Colon (tissue), 2 donors: ENCODE results near the gene PEX26.
"Not testable (repeated sequence)": the region's sequence is repeated elsewhere in the genome, so short reads cannot be mapped to it uniquely, and the experiment has no call there.

Experiments used
- FAIRE-seq: peaks from 2 replicates; lab custom pipeline; 2012; peaks lifted over from hg19 to GRCh38; lab: Jason Lieb, UNC
- donor health status: control.
- donor health status: control.

The PEX26 gene

DNA sequence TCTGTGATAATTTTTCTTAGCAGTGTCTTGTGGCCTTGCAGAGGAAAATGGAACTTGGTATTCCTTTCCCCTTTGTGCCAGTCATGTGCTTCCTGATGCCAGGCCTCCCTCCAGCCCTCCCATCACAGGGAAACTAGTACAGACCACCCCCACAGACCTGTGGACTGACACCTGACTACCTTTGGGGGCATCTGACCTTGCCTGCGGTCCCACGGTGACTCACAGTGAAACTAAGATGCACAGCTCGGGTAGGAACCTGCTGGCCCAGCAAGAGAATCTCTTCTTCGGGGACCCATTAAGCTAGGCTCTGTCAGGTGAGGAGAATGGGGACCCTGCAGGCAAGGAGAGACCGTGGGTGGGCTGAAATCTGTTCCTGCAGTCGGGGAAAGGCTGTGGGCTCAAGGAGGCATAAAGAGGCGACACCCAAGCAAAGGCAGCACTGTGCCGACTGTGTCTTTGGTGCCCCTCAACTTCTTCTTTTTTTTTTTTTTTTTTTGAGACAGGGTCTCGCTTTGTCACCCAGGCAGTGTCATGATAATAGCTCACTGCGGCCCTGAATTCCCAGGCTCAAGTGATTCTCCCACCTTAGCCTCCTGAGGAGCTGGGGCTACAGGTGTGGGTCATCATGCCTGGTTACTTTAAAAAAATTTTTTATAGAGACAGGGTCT lies 20.8 kb upstream of the PEX26 start:
- FAIRE-seq = no peak

GRCh38 chr22:18057568-18058209 lies 20.1 kb upstream of the PEX26 start:
- FAIRE-seq = no peak

DNA sequence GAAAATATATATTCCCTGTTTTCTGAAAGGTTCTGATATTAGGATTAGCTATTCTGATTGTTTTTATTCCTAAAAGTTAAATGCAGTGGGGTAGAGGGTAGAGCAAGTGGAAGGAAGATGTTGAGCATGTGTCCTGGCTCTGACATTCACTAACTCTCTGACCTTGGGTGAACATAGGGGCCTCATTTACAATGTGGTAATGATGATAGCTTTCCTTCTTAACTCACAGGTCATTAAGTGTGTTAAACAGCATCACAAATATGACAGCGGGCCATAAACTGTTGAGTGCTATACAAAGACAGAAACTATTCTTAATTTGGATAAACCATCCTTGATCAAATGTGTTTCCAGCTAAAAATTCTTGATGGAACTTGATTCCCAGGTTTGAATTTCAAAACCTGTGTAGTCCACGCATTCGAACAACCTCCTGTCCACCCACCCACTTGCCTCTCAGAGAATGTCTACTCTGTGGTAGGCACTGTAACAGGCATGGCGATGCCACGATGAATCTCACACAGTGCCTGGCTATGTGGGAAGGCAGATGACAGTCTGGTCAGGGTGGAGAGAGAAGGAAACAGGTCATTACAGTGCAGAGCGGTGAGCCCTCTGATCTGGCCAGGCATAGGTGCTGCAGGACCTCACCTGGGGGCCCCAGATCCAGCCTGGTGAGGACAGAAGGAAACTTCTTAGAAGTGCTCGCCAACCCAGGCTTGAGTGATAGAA lies 19.3 kb upstream of the PEX26 start:
- no peak for FAIRE-seq

GRCh38 chr22:18059094-18059417 lies 18.7 kb upstream of the PEX26 start:
- FAIRE-seq = no peak

DNA sequence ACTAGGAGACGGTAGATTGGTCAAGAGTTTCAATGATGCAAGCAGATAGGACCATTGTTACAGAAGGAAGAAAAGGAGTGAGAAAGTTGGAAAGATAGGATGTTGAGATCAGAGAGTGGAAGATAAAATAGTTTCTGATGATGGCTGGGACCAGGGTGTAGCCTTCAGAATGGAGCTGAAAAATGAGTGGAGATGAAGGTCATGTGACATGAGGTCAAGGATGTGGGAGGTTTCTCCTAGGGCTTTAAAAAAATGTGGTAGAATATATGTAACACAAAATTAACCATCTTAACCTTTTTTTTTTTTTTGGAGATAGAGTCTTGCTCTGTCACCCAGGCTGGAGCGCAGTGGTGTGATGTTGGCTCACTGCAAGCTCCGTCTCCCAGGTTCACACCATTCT lies 18.3 kb upstream of the PEX26 start:
- no peak for FAIRE-seq

DNA sequence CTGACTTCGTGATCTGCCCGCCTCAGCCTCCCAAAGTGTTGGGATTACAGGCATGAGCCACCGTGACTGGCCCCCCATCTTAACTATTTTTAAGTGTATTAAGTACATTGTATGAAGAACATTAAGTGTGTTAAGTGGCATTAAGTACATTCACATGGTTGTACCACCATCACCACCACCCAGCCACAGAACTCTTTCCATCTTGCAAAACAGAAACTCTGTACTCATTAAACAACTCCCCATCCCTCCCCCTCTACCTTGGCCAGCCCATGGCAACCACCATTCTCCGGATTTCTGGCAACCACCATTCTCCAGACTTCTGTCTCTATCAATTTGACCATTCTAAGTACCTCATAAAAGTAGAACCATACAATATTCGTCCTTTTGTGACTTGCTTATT lies 17.8 kb upstream of the PEX26 start:
- no peak for FAIRE-seq

DNA sequence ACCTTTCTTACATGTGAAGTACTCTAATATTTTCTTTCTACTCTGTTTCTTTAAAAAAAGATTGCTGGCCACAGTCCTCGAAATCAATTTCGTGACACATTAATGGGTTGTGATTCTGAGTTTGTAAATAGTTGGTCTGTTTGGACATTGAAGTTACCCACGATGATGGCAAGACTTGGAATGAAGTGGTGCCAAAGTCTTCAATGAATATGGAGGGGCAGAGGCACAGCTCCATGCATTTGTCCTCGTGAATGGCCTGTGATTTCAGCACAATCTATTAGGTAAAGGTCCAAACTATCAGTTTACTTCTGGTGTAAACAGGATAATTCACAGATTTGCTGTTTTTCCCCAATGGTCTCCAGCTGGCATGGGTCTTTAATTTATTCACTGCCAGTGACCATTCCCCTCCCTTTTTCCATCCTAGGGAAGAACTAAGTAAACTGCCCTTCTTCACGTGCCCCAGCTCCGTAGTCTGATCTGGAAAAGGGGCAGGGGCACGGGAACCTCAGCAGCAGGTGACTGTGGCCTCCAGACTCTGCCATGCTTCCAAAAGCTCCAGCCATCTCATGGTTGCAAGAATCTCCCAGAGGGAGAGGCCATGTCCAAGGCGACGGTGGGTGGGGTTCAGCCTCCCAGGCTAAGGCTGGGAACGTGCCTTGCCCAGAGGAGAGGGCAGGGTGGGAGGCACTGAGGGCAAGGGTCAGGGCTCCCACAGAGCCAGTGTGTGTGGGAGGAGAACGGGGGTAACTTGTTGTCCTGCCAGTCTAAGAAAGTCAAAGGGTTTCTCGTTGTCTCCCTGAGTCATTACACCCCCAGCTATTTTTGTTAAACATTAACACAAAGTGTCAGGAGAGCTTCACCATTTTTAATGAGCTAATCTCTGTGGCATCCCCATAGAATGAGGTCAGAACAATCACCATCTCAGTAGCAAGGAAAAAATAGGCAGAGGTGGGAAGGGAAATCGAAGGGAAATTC lies 16.9 kb upstream of the PEX26 start:
- no peak for FAIRE-seq

DNA sequence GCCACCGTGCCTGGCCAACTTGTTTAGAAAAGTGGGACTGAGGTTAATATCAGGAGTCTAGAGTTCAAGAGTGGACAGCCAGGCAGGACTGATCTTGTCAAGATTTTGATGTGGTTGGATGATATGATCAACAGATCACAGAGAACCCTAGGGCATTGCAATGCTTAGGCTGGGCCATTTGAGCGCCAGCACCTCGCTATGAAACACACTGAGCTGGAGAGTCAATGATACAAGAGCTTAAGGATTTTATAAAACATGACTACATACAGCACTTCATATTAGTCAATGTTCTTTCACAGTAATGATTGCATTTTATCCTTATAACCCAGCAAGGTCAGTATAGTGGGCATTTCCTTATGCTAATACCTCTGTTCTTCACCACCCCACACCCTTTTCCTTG lies 15.4 kb upstream of the PEX26 start:
- no peak for FAIRE-seq

- FAIRE-seq = no peak
Measured at GRCh38 chr22:18063306-18063705, 14.5 kb upstream of the PEX26 start.

GRCh38 chr22:18063715-18064114 lies 14.1 kb upstream of the PEX26 start:
- not testable (repeated sequence) for FAIRE-seq

DNA sequence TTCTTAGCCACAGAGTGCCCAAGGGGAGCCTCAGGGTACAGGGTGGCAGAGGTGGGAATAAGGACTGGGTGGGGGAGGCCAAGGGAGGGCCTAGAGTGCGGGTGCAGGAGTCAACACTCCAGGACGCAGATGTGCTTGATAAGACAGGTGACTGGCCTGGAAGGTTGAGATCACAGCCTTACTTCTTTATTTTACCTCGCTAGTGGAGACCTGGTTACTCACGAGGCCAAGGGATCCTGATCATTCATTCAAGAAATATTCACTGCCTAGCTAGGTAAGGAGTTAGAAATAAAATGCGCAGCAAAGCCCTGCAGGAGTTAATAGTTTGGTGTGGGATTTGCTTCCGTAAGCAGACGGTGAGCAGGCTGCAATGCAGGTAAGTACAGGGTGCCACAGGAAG lies 13.2 kb upstream of the PEX26 start:
- no peak for FAIRE-seq

DNA sequence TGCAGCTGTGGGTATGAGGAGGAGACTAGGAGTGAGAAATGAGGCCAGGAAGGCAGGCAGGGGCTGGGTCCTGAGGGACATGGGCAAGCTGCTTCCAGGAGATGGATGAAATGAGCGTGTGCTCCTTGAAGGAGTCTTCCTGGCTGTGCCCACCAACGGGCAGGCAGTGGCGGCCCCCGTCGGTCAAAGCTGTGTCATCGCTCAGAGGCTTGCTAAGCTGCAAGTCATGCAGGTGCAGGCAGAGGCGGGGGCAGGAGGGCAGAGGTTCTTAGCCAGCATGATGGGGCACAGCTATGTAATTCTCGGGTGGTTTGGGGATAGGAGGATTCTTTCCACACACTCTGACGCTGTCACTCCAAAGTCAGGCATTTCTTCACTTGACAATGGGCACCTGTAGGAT lies 12.5 kb upstream of the PEX26 start:
- FAIRE-seq = no peak

DNA sequence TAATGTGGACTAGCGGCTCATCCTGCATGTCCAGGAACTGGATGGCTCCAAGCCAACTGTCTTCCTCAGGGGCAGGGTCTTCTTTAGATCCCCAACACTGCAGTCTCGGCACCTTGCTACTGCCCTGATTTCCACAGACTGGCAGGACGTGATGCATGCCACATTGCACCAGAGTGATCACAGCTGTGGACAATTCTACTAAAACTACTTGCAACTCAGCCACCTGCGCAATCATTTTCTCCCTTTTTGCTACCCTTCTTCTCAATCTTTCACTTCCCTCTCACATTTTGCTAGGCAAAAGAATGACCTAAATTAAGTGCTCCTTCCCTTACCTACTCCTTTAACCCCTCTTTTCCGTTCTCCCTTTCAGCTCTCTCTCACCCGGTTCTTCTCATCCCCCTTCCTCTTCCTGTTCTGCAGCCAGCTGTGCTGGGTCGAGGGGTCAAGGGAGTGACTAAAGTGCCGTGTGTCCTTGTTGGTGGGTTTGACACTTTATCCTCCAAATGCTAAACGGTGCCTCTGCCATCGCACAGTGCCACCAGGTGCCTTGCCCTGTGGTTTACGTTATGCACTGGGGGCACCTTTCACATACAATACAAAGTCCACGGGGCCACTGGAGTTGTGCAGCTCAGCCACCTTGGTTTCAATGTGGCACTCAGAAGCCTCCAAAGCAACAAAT lies 11.5 kb upstream of the PEX26 start:
- no peak for FAIRE-seq

DNA sequence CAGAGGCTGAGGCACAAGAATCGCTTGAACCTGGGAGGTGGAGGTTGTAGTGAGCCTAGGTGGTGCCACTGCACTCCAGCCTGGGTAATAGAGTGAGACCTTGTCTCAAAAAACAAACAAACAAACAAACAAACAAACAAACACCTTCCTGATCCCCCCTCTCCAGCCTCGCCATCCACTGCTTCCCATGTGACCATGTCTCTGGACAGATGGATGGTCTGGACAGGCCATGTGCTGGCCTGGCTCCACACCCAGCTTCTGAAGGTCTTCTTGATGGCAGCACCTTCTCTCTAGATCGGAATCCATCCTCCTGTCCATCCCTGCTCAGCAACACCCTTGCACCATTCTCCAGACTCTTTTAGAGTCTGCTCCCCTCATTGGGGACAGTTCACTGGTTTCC lies 10.7 kb upstream of the PEX26 start:
- FAIRE-seq = no peak

DNA sequence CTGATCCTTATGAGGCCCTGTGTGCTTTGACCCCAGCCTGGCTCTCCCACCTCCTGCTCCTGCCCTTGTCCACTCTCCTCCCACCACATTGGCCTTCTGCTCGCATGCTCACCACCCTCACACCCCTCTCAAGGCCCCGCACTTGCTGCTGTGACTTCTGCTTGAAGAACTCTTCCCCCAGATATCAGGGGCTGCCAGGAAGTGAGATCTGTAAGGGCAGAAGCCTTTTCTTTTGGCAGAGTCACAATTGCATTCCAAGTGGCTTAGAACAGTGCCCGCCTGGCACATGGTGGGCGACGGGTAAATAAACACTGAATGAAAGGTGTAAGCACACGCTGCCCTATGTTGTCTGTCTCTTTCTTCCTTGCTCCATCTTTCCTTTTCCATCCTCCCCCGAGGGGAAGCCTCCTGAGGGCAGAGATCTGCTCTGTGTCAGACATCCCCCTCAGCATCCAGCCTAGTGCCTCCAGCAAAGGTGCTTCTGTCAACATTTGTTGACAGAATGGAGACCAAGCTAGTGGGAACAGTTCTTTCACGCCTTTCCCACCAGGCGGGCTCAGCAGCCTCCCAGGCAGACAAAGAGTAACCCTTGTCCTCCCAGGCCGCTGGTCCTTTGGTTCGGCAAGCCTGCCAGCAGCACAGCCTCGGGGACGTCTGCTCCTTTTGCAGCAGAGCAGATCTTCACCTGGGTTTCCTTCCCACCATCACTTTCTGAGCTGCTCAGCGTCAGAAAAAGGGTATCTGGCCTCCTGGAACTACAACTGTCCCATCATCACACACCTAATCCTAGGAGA lies 10.0 kb upstream of the PEX26 start:
- FAIRE-seq = no peak

DNA sequence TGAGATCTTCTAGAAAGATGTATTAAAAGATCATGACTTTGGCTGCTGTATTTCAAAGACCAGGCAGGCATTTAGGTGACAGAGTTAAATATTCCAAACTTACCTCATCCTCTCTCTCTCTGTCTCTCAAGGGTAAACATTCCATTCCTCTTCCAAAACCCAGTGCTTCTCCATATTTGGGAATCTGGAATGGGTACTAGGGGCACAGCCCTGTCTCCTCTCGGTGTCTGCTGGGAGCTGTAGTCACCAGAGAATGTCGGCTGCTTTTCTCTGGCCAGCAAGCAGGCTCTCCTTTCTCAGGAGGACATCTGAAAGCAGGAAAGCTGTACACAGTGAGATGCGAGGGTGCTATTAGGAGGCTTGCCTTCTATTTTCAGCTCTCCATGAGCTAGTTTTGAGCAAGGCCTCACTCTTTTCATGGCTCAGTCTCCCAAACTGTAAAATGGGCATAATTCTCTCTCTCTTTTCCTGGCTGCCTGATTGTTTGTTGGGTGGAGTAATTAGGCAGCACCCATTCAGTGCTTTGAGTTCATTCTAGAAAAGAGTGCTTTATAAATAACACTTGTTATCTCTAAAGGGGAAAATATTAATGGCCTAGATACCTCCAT lies 9.3 kb upstream of the PEX26 start:
- FAIRE-seq = no peak

DNA sequence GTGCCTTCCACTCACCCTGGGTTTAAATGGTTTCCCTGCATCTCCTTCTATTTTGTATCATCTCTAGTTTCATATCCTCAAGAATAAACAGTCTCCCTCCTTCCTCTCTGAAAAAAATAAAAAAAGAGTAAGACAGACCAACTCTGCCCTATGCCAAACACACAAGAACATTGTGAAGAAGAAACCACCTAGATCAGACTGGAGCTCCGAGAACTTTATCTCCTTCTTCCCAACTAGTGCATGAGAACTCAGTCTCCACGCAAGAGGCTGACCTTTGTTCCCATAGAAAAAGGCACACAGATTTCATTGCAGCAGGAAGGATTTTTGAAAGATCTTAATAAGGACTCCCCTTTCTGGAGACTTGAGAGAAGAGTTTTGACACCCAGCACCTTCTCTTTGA lies 8.7 kb upstream of the PEX26 start:
- FAIRE-seq = no peak

DNA sequence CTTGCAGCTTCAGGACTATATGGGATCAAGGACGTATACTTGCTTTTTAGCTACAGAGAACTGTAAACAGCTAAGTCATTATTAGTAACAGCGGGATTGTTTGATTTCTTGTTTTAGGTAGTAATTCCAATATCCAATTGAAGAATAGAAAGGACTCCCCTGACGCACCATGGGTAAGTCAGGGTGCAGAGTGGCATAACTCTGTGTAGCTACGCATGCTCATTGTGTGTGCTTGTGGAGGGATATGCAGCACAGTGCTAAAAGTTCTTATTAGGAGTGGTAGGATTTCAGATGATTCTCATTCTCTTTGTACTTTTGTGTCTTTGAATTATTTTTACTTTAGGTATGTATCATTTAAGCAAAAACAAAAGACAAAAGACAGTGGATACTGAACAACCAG lies 7.7 kb upstream of the PEX26 start:
- no peak for FAIRE-seq

- FAIRE-seq = no peak
Measured at GRCh38 chr22:18070556-18071306, 7.1 kb upstream of the PEX26 start.
